GM23338 (cell line): ENCODE measurements around the gene RHBDD1. TPM values are rescaled to one million over a fixed set of nuclear protein-coding genes. Genes with fewer than 3 reads are reported as not detected.

ENCODE experiments used
- ATAC-seq: fragments of 200-7000 bp; cut with Tn5 transposase; 3 replicates; pipeline ENCODE4 v1.9.1; 2020
- DNase-seq: peaks from one replicate; pipeline ENCODE4 v3.0.0-alpha.2; 2015; ENCODE audit warnings: low spot score
- H2AFZ ChIP-seq: fragments of 200-600 bp; sonication (generic); 2 replicates; pipeline ENCODE4 v1.8.0; 2016; ENCODE audit warnings: antibody characterized with exemption, mild to moderate bottlenecking, moderate library complexity
- H3F3A ChIP-seq: fragments of 200-600 bp; sonication (generic); replicated peaks from 2 replicates; pipeline ENCODE4 v1.8.0; 2017; ENCODE audit warnings: antibody characterized with exemption, mixed run types, low read depth
- H3K27ac ChIP-seq: fragments of 200-600 bp; sonication (generic); 2 replicates; pipeline ENCODE4 v1.6.1; 2016; ENCODE audit warnings: low read depth
- H3K27me3 ChIP-seq: fragments of 200-600 bp; sonication (generic); 2 replicates; pipeline ENCODE4 v1.8.0; 2016; ENCODE audit warnings: mild to moderate bottlenecking, mixed run types, moderate library complexity; ENCODE audit not compliant: insufficient read depth
- H3K36me3 ChIP-seq: fragments of 200-600 bp; sonication (generic); 2 replicates; pipeline ENCODE4 v1.8.0; 2016; ENCODE audit warnings: mild to moderate bottlenecking; ENCODE audit not compliant: insufficient read depth
- H3K4me1 ChIP-seq: fragments of 200-600 bp; sonication (generic); 2 replicates; pipeline ENCODE4 v1.8.0; 2016; ENCODE audit warnings: mild to moderate bottlenecking, moderate library complexity; ENCODE audit not compliant: insufficient read depth
- H3K4me2 ChIP-seq: fragments of 200-600 bp; sonication (generic); 2 replicates; pipeline ENCODE4 v1.7.1; 2017; ENCODE audit warnings: mixed run types
- H3K4me3 ChIP-seq: fragments of 200-600 bp; sonication (generic); 2 replicates; pipeline ENCODE4 v1.6.1; 2016; ENCODE audit warnings: mixed run types
- H3K79me2 ChIP-seq: fragments of 200-600 bp; sonication (generic); replicated peaks from 2 replicates; pipeline ENCODE4 v1.8.0; 2017; ENCODE audit warnings: mild to moderate bottlenecking; ENCODE audit not compliant: insufficient read depth
- H3K9me2 ChIP-seq: fragments of 200-600 bp; sonication (generic); 2 replicates; pipeline ENCODE4 v1.8.0; 2017; ENCODE audit not compliant: insufficient read depth
- H4K20me1 ChIP-seq: fragments of 200-600 bp; sonication (generic); replicated peaks from 2 replicates; pipeline ENCODE4 v1.8.0; 2017; ENCODE audit warnings: mild to moderate bottlenecking; ENCODE audit not compliant: insufficient read depth
- H3K27ac Mint-ChIP-seq: 2 replicates; pipeline ENCODE4 v1.8.0; 2020; ENCODE audit warnings: inconsistent platforms, mild to moderate bottlenecking, moderate library complexity, mixed read lengths
- H3K27me3 Mint-ChIP-seq: 3 replicates; pipeline ENCODE4 v1.8.0; 2022; ENCODE audit warnings: low read depth, mild to moderate bottlenecking, moderate library complexity, mixed read lengths, inconsistent platforms; ENCODE audit not compliant: insufficient read depth, poor library complexity
- H3K36me3 Mint-ChIP-seq: 3 replicates; pipeline ENCODE4 v1.8.0; 2021; ENCODE audit warnings: low read depth, mild to moderate bottlenecking, inconsistent platforms, moderate library complexity, mixed read lengths
- H3K4me1 Mint-ChIP-seq: 3 replicates; pipeline ENCODE4 v1.8.0; 2020; ENCODE audit warnings: mild to moderate bottlenecking, inconsistent platforms, mixed read lengths
- H3K4me3 Mint-ChIP-seq: 3 replicates; pipeline ENCODE4 v1.8.0; 2021; ENCODE audit warnings: moderate library complexity, mild to moderate bottlenecking, inconsistent platforms, mixed read lengths
- H3K9me3 Mint-ChIP-seq: 3 replicates; pipeline ENCODE4 v1.8.0; 2020; ENCODE audit warnings: moderate library complexity, mild to moderate bottlenecking, inconsistent platforms, mixed read lengths
- CTCF ChIP-seq, 2 experiments: fragments of 200-600 bp in 1 of 2; sonication (generic) in 1 of 2; conservative IDR thresholded peaks; 2 replicates each; pipeline versions ENCODE4 v1.5.1 to v1.6.1; 2016 to 2017; ENCODE audit warnings: antibody characterized with exemption in 2 of 2, low read depth in 2 of 2, mild to moderate bottlenecking in 2 of 2, moderate library complexity in 1 of 2
- REST ChIP-seq: IDR thresholded peaks from one replicate; pipeline ENCODE4 v1.6.1; 2018; ENCODE audit warnings: antibody characterized with exemption; ENCODE audit not compliant: unreplicated experiment
- ZNF462 ChIP-seq: fragments of 250-450 bp; sonication (Bioruptor Pico); IDR thresholded peaks from 2 replicates; pipeline ENCODE4 v1.5.0; 2020; ENCODE audit warnings: mild to moderate bottlenecking, moderate library complexity
- polyA plus RNA-seq: library from polyadenylated mRNA; unstranded; fragments of >200 nt; fragmentation: Nextera tagmentation; extraction: Ambion mirVana; gene quantifications from 2 replicates; pipeline ENCODE4 v1.2.1, GENCODE V29; 2016
- total RNA-seq: library from RNA; depleted of rRNA; stranded (reverse); fragments of >200 nt; shearing (Covaris generic); gene quantifications from 2 replicates; pipeline ENCODE4 v1.2.3, GENCODE V29; 2014

The RHBDD1 gene
- total and polyA plus RNA-seq, 2 experiments from 2014 or later: 7.3 to 13.0 TPM

GRCh38 chr2:226860087-226860486 lies 24.2 kb downstream of the RHBDD1 start (continued):
- TF ChIP-seq ZNF462 (CRISPR knock-in tag) (no peak), CTCF (conservative IDR thresholded peaks at IDR 0.05; ENCODE audit: low read depth in 2 of 2) (no peak)

GRCh38 chr2:226862623-226863022 lies 26.8 kb downstream of the RHBDD1 start:
- no peak overlapping the region for H3K27ac ChIP-seq
- no peak overlapping the region for H3K4me3 ChIP-seq
- Mint-ChIP-seq H3K4me3 (no peak overlapping the region), H3K36me3 (0 out of 3 replicates have a peak, but pooled peaks cover 8% of the 10 kb centered on the region), H3K27me3 (peaks cover 3% of the 10 kb centered on the region), H3K4me1 (peaks cover 23% of the 10 kb centered on the region), H3K27ac (peak overlapping the region; percentile 12; the same call in 1 of the 2 replicates), H3K9me3 (no peaks in the 10 kb centered on the region)
- no peak for DNase-seq
- no peaks in the 10 kb centered on the region for H3K27me3 ChIP-seq
- ATAC-seq: peak; percentile 50; the same call in 2 of the 3 replicates
- H4K20me1 ChIP-seq: no peaks in the 10 kb centered on the region
- H2AFZ ChIP-seq: no peak overlapping the region
- 0 out of 2 replicates have a peak, but pooled peaks cover 3% of the 10 kb centered on the region for H3K36me3 ChIP-seq
- H3K9me2 ChIP-seq: no peaks in the 10 kb centered on the region
- no peak overlapping the region for H3K4me2 ChIP-seq
- H3K79me2 ChIP-seq: no peaks in the 10 kb centered on the region; the same call in 1 of the 2 replicates
- H3K4me1 ChIP-seq: peaks cover 19% of the 10 kb centered on the region
- no peaks in the 10 kb centered on the region for H3F3A ChIP-seq
- no peak for TF ChIP-seq REST
